Breast epithelium (tissue), 3 donors: ENCODE measurements around the gene GJD3.

Source experiments
- CTCF ChIP-seq, 3 donors: fragments of 450-650 bp; IDR thresholded peaks; one replicate each; pipeline ENCODE4 v1.5.1; 2016 to 2017; ENCODE audit warnings: antibody characterized with exemption in 3 of 3, mild to moderate bottlenecking in 3 of 3, moderate library complexity in 3 of 3
- POLR2A ChIP-seq: fragments of 450-650 bp; IDR thresholded peaks from one replicate; pipeline ENCODE4 v1.6.1; 2016; ENCODE audit warnings: antibody characterized with exemption, mild to moderate bottlenecking, moderate library complexity
- POLR2AphosphoS5 ChIP-seq, 3 donors: sonication (generic); formaldehyde crosslinking; IDR thresholded peaks; one replicate each; pipeline ENCODE4 v1.6.1; 2017; ENCODE audit warnings: antibody characterized with exemption in 3 of 3

GRCh38 chr17:40319651-40320540 lies 44.6 kb downstream of the GJD3 start:
- no peak for TF ChIP-seq CTCF (IDR thresholded peaks at IDR 0.05)
- TF ChIP-seq POLR2A = no peak
- peak in 1 of 3 donors; percentile 18 for TF ChIP-seq POLR2AphosphoS5 (IDR thresholded peaks at IDR 0.05)
